ENCODE data around the gene USP31.

USP31 gene

GRCh38 chr16:23187341-23187740 lies 38.1 kb upstream of the USP31 start:
- H3K27ac ChIP-seq: no peak overlapping the region
- TF ChIP-seq, protein P1, sequence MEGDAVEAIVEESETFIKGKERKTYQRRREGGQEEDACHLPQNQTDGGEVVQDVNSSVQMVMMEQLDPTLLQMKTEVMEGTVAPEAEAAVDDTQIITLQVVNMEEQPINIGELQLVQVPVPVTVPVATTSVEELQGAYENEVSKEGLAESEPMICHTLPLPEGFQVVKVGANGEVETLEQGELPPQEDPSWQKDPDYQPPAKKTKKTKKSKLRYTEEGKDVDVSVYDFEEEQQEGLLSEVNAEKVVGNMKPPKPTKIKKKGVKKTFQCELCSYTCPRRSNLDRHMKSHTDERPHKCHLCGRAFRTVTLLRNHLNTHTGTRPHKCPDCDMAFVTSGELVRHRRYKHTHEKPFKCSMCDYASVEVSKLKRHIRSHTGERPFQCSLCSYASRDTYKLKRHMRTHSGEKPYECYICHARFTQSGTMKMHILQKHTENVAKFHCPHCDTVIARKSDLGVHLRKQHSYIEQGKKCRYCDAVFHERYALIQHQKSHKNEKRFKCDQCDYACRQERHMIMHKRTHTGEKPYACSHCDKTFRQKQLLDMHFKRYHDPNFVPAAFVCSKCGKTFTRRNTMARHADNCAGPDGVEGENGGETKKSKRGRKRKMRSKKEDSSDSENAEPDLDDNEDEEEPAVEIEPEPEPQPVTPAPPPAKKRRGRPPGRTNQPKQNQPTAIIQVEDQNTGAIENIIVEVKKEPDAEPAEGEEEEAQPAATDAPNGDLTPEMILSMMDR (IDR thresholded peaks at IDR 0.05): no peak
- TF ChIP-seq ZFX (IDR thresholded peaks at IDR 0.05; ENCODE audit: borderline replicate concordance): no peak

DNA sequence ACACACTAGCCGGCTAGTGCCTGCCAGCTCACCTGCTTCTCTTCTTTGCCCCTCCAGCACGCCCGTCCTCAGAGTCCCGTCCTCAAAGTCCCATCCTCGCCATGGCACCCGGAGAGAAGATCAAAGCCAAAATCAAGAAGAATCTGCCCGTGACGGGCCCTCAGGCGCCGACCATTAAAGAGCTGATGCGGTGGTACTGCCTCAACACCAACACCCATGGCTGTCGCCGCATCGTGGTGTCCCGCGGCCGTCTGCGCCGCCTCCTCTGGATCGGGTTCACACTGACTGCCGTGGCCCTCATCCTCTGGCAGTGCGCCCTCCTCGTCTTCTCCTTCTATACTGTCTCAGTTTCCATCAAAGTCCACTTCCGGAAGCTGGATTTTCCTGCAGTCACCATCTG lies 36.9 kb upstream of the USP31 start:
- TF ChIP-seq, protein P1 (IDR thresholded peaks at IDR 0.05): no peak
- no peak for TF ChIP-seq ZFX (IDR thresholded peaks at IDR 0.05; ENCODE audit: borderline replicate concordance)
- H3K27ac ChIP-seq: no peak overlapping the region

DNA sequence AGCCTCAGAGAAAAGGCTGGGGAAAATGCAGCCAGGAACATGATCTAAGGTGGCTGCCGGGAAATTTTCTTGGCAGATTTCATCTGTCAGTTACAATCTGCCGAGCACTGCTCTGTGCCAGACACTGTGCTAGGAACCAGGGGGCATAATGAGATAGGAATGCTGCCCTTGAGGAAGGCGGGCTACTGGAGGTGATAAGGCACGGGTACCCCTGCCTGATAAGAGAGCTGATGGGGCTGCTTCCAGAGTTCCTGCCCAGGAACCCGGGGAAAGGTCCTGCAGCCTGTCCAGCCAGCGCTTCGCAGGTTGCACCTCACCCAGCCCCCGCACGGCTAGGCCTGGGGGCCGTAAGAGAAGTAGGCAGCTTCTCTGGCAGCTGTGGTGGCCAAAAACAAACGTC lies 36.4 kb upstream of the USP31 start:
- no peak overlapping the region for H3K27ac ChIP-seq
- TF ChIP-seq ZFX (IDR thresholded peaks at IDR 0.05; ENCODE audit: borderline replicate concordance): no peak
- TF ChIP-seq, protein P1 (IDR thresholded peaks at IDR 0.05): no peak

DNA sequence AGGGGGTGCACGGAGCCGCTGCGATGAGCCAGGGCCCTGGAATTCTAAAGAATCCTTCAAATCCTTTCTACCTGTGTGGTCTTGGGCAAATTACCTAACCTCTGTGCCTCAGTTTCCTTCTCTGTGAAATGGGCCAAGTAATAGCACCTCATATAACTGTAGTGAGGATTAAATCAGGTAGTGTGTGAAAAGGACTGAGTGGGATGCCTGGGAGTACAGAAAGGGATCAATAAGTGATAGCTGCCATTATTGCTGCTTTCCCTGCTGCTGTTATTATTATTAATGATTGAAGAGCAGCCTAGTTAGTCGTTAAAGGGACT lies 34.3 kb upstream of the USP31 start:
- TF ChIP-seq, protein P1 (IDR thresholded peaks at IDR 0.05): no peak
- no peak overlapping the region for H3K27ac ChIP-seq

- TF ChIP-seq, protein P1 (IDR thresholded peaks at IDR 0.05): peak; percentile 45
- no peak for TF ChIP-seq ZFX (IDR thresholded peaks at IDR 0.05; ENCODE audit: borderline replicate concordance)
- no peak within 1 kb of the TSS for H3K27ac ChIP-seq
Observed at GRCh38 chr16:23182679-23183542, 33.7 kb upstream of the USP31 start, which contains the start of gene SCNN1G. SCNN1G (plus strand) TSS chr16:23182745; CDS start chr16:23186272, 3,527 bp downstream.

- H3K27ac ChIP-seq: no peak overlapping the region
- TF ChIP-seq, protein P1 (IDR thresholded peaks at IDR 0.05): peak; percentile 98
- no peak for TF ChIP-seq ZFX (IDR thresholded peaks at IDR 0.05; ENCODE audit: borderline replicate concordance)
Observed at GRCh38 chr16:23182206-23182678, 33.0 kb upstream of the USP31 start.

- H3K27ac ChIP-seq: no peak overlapping the region
- no peak for TF ChIP-seq ZFX (IDR thresholded peaks at IDR 0.05; ENCODE audit: borderline replicate concordance)
- TF ChIP-seq, protein P1 (IDR thresholded peaks at IDR 0.05): no peak
Observed at GRCh38 chr16:23181506-23181905, 32.3 kb upstream of the USP31 start.
